A673 (cell line): Measurements from ENCODE around the gene GRIK5.

ENCODE experiments used
- CTCF ChIP-seq: fragments of 300-800, 200-600 bp; sonication (generic); conservative IDR thresholded peaks from 2 replicates; pipeline ENCODE4 v1.5.1; 2017; ENCODE audit warnings: low read depth, mild to moderate bottlenecking, antibody characterized with exemption, low read length, moderate library complexity, mixed read lengths
- EZH2 ChIP-seq: fragments of 200-600 bp; sonication (generic); IDR thresholded peaks from 2 replicates; pipeline ENCODE4 v1.6.1; 2017; ENCODE audit warnings: borderline replicate concordance, low read depth, mild to moderate bottlenecking, mixed read lengths, antibody characterized with exemption, low read length; ENCODE audit not compliant: poor library complexity, severe bottlenecking

GRCh38 chr19:42052241-42052863 is 17.7 kb downstream of the GRIK5 start:
- no peak for TF ChIP-seq CTCF
- no peak for TF ChIP-seq EZH2
